GM12872 (cell line): ENCODE measurements around the gene KIAA1549.
A peak's percentile ranks its signal among the peaks of the same experiment; 100 is the strongest.

Experiments used
- TF ChIP-seq, protein P1 (sequence below): IDR thresholded peaks from 3 replicates; pipeline ENCODE4 v1.5.1; 2011; ENCODE audit warnings: low read depth, mild to moderate bottlenecking, low read length, moderate library complexity; ENCODE audit not compliant: insufficient read depth

The KIAA1549 gene

DNA sequence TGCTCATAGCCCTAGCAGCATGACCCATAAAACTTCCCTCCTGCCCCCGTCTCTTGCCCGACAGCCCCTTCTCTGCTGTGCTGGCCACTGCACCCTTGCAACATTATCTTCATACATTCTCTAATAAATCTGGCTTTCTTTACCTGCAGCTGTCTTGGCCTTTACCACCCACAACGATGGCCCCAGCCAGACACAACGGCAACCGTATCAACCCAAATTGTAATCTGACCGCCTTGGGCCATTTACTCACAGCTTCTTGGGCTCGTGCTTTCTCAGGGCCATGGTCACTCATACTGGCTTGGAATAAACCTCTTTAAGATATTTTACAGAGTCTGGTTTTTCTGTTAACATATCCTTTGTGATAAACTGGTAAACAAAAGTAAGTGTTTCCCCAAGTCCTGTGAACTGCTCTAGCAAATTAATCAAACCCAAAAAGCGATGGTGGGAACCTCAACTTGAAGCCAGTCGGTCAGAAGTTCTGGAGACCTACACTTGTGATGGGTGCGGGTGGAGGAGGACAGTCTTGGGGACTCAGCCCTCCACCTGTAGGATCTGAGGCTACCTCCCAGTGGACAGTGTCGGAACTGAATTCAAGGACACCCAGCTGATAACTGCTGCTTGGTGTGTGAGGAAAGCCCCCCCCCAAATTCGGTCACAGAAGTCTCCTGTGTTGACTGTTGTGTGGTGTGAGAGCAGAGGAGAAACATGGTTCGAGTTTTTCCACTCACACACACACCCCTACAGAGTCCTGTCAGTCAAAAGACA, 95.6 kb downstream of the KIAA1549 start:
- TF ChIP-seq, protein P1, sequence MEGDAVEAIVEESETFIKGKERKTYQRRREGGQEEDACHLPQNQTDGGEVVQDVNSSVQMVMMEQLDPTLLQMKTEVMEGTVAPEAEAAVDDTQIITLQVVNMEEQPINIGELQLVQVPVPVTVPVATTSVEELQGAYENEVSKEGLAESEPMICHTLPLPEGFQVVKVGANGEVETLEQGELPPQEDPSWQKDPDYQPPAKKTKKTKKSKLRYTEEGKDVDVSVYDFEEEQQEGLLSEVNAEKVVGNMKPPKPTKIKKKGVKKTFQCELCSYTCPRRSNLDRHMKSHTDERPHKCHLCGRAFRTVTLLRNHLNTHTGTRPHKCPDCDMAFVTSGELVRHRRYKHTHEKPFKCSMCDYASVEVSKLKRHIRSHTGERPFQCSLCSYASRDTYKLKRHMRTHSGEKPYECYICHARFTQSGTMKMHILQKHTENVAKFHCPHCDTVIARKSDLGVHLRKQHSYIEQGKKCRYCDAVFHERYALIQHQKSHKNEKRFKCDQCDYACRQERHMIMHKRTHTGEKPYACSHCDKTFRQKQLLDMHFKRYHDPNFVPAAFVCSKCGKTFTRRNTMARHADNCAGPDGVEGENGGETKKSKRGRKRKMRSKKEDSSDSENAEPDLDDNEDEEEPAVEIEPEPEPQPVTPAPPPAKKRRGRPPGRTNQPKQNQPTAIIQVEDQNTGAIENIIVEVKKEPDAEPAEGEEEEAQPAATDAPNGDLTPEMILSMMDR, result 0 out of 3 replicates have a peak, but pooled peaks have one; percentile 30

DNA sequence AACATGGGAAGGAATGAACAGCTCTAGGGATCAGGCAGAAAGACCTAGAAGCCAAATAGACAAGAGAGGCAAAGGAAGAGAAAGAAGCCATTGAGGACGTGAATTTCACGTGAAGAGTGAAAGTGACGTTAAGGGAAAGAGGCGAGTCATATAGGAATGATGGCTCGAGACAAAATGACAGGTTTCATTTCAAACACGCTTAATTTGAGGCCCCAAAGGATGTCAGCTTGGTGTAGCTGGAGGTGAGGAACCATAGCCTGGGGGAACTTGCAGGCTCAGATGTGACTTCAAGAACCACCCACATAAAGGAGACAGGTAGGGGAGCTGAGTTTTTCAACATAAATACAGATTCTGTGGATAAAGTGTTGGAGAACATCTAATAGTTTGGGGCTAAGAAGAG, 98.9 kb downstream of the KIAA1549 start:
- TF ChIP-seq, protein P1, result no peak

DNA sequence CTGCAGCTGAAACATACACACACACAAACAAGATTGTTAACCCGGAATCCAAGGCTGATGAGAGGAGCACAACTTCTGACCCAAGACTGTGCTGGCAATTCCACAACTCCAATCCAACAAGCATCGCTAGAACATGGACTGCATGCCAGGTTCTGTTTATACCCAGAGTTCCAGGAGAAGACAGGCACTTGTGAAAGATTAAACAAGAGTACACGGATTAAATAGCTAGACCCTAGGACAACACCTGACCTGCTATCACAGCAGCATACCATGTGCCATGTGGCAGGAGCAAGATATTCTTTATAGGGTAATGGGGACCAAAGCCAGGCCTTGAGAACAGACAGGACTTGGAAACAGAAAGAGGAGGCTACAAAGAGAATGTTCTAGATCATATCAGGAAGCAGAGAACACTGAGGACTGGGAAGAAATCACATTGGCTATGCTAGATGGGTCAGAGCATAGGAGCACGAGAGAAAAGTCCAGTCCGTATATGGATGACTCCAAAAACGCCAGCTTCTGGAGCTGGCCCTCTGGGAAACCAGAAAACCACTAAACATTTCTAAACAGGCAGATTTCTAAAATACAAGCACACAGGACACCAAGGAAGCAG, 99.5 kb downstream of the KIAA1549 start:
- TF ChIP-seq, protein P1, result no peak

DNA sequence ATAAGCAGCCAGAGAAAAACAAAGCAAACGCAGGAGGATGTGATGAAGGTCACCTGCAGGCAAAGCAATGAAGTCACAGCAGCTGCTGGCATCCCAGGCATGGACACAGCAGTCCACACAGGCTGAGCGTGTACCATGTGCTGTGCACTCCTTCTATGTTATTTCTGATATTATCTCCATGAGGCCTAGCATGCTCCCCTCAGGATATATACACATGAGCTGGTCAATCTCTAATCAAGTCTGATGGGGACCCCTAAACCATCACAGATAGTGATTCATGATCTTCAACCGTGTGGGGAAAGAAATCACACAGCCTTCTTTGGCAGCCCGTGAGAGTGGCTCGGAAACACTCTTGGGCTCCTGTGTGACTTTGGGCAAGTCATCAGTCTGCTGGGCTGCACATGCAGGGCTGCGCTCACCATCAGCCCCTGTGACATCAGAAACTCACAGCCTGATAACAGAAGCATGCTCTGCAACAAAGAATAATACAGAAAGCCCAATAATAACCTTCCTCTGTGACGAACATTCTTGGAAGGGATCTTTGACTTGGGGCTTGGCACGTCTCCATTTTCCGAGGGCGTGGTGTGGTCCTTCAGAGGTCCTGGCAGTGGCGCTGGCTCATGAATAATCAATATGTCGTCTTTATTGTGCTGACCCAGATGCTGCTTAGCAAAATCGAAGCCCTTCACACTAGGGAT, 100.2 kb downstream of the KIAA1549 start:
- TF ChIP-seq, protein P1, result no peak

DNA sequence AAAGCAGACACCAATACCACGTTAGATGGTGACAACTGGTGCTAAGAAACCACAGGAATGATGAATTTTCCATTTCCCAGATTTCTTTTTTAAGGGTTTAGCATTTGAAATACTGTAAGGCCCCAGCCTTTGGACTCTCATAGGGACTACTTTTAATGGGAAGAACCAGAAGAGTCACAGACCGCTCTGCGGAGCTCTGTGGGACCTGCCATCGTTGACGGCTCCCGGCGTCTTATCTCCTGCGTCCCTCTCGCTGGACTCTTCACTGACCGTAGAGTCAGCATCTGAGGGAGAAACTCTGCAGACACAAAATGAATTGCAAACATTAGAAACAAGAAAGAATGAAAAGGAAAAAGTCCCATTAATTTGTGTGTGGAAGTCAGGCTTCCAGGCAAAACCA, 101.8 kb downstream of the KIAA1549 start:
- TF ChIP-seq, protein P1, result no peak

DNA sequence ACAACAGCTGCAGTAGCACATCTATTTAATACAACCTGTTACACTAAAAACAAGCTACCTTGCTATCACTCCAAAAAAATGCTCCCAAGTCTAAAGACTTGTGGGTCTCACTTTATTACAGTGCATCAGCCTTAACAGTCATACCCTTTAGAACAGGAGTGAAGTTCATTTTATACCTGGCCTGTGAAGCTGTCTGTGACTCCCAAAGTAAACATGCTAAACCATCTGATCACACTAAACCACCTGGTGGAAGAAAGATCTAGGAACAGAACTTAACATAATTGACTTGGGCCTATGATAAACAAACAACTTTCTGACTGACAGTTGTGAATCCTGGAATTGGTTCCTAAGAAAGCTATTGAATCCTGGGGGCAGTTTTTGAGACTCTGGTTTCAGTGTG, 102.3 kb downstream of the KIAA1549 start:
- TF ChIP-seq, protein P1, result no peak

DNA sequence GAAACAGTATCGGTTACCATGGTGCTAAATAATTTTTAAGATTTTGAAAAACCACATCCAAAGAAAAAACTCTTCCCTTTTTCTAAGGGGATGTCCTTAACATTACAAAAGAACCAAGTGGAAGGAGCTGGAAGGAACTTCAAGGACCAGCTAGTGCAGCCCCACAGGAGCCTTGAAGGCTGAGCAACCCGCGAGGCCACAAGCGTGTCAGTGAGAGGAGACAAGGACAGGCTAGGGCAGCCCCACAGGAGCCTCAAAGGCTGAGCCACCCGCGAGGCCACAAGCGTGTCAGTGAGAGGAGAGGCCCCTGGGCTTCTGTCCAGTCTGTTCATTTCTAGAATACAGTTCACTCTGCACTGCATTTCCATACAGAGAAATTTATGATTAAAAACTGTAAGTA, 103.1 kb downstream of the KIAA1549 start:
- TF ChIP-seq, protein P1, result no peak
